ENCODE results near the gene ANKRD13A. TPM values are rescaled to one million over a fixed set of nuclear protein-coding genes. Genes with fewer than 3 reads are reported as not detected.

The ANKRD13A gene
- total RNA-seq, 1 donor from 2014 or later = 37.6 TPM

DNA sequence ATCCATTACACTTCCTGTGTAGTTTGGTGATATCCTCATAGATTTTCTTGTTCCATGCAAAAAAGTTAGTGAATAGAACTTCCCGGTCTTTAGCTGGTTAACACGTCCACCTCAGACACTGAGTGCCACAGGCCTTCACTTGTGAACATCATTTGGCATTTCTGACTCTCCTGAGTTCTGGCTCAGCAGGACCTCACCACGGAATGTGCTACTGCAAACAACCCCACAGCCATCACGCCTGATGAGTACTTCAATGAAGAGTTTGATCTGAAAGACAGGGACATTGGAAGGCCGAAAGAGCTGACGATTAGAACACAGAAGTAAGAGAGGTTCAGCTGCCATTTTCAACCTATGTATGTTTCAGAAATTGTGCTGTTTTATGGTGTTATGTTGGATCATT, 29.1 kb downstream of the ANKRD13A start:
- Mint-ChIP-seq H3K4me3 (ENCODE audit: unreplicated experiment) (no peak overlapping the region), H3K9me3 (ENCODE audit: low read depth) (no peaks in the 10 kb centered on the region), H3K4me1 (ENCODE audit: low read depth) (peaks cover 17% of the 10 kb centered on the region), H3K27ac (ENCODE audit: unreplicated experiment) (no peak overlapping the region), H3K27me3 (ENCODE audit: low read depth) (no peaks in the 10 kb centered on the region), H3K36me3 (ENCODE audit: low read depth) (peaks cover 10% of the 10 kb centered on the region)
- TF ChIP-seq, protein P1, sequence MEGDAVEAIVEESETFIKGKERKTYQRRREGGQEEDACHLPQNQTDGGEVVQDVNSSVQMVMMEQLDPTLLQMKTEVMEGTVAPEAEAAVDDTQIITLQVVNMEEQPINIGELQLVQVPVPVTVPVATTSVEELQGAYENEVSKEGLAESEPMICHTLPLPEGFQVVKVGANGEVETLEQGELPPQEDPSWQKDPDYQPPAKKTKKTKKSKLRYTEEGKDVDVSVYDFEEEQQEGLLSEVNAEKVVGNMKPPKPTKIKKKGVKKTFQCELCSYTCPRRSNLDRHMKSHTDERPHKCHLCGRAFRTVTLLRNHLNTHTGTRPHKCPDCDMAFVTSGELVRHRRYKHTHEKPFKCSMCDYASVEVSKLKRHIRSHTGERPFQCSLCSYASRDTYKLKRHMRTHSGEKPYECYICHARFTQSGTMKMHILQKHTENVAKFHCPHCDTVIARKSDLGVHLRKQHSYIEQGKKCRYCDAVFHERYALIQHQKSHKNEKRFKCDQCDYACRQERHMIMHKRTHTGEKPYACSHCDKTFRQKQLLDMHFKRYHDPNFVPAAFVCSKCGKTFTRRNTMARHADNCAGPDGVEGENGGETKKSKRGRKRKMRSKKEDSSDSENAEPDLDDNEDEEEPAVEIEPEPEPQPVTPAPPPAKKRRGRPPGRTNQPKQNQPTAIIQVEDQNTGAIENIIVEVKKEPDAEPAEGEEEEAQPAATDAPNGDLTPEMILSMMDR (IDR thresholded peaks at IDR 0.05) = no peak
- DNase-seq (ENCODE audit: low spot score) = no peak

DNA sequence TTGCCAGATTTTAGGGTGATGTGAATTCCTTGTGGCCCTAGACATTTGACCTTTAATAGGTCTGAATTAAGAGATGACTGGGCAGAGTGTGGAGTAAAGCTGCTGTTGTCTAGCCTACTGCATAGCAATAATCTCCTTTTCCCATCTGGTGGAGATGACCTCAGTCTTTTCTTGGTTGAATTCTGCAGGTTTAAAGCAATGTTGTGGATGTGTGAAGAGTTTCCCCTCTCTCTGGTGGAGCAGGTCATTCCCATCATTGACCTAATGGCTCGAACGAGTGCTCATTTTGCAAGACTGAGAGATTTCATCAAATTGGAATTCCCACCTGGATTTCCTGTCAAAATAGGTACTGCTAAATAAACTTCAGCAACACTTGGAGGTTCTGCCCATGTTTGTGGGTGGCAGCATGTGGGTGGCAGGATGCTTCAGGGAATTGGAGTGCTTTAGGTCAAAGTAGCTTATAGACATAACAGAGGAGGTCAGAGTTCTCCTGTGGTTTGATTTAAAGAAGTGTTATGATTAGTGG, 30.1 kb downstream of the ANKRD13A start:
- Mint-ChIP-seq H3K9me3 (ENCODE audit: low read depth) (no peaks in the 10 kb centered on the region), H3K27ac (ENCODE audit: unreplicated experiment) (no peak overlapping the region), H3K36me3 (ENCODE audit: low read depth) (peaks cover 14% of the 10 kb centered on the region), H3K4me3 (ENCODE audit: unreplicated experiment) (no peak overlapping the region), H3K27me3 (ENCODE audit: low read depth) (no peaks in the 10 kb centered on the region), H3K4me1 (ENCODE audit: low read depth) (peaks cover 7% of the 10 kb centered on the region)
- no peak for DNase-seq (ENCODE audit: low spot score)
- TF ChIP-seq, protein P1 (IDR thresholded peaks at IDR 0.05) = no peak

DNA sequence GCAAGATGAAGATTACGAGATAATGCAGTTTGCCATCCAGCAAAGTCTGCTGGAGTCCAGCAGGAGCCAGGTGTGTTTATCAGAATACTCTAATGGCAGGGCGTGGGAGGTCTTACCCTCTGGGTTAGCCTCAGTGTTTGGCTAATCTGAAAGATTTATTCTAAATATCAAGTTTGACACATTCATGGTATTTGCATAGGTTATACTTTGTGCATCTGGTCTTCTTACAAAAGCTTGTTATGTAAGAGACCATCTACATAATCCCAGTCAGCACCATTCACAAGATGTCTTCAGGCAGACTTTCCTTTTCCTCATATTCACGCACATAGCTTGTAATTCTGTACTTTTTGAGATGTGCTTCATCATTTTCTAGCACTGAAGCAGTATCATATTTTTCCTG, 34.7 kb downstream of the ANKRD13A start:
- Mint-ChIP-seq H3K9me3 (ENCODE audit: low read depth) (no peaks in the 10 kb centered on the region), H3K36me3 (ENCODE audit: low read depth) (peaks cover 26% of the 10 kb centered on the region), H3K4me3 (ENCODE audit: unreplicated experiment) (no peak overlapping the region), H3K27me3 (ENCODE audit: low read depth) (no peaks in the 10 kb centered on the region), H3K27ac (ENCODE audit: unreplicated experiment) (no peak overlapping the region), H3K4me1 (ENCODE audit: low read depth) (peaks cover 4% of the 10 kb centered on the region)
- TF ChIP-seq, protein P1 (IDR thresholded peaks at IDR 0.05) = no peak
- DNase-seq (ENCODE audit: low spot score) = no peak

DNA sequence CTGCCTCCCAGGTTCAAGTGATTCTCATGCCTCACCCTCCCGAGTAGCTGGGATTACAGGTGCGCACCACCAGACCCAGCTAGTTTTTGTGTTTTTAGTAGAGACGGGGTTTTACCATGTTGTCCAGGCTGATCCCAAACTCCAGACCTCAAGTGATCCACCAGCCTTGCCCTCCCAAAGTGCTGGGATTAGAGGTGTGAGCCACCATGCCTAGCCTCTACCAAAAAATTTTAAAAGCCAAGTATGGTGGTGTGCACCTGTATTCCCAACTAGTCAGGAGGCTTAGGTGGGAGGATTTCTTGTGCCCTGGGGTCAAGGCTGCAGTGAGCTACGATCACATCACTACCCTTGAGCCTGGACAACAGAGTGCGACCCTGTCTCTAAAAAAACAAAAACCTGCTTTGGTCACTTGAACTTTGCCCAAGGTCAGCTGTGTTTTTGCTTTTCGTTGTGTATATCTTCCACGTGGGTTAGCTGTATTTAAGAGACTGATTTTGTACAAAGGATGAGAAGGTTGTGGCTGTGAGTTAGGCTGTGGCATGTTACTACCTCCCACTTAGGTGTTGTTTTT, 36.4 kb downstream of the ANKRD13A start:
- DNase-seq (ENCODE audit: low spot score) = no peak
- Mint-ChIP-seq H3K4me3 (ENCODE audit: unreplicated experiment) (no peak overlapping the region), H3K9me3 (ENCODE audit: low read depth) (no peaks in the 10 kb centered on the region), H3K36me3 (ENCODE audit: low read depth) (peaks cover 22% of the 10 kb centered on the region), H3K4me1 (ENCODE audit: low read depth) (peaks cover 14% of the 10 kb centered on the region), H3K27ac (ENCODE audit: unreplicated experiment) (no peak overlapping the region), H3K27me3 (ENCODE audit: low read depth) (no peaks in the 10 kb centered on the region)
- TF ChIP-seq, protein P1 (IDR thresholded peaks at IDR 0.05) = no peak

DNA sequence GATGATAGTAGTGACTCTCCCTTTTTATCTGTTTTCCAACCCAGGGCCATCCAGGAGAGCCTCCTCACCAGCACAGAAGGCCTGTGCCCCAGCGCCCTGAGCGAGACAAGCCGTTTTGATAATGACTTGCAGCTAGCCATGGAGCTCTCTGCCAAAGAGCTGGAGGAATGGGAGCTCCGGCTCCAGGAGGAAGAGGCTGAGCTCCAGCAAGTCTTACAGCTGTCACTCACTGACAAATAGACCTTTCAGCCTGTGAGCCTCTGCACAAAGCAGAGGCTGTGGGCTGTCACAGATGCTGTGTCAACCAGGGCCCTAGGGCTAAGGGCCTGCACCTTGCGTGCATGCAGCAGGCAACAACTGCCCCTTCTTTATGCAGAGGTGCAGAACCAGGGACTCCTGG, 38.1 kb downstream of the ANKRD13A start:
- Mint-ChIP-seq H3K4me3 (ENCODE audit: unreplicated experiment) (no peak overlapping the region), H3K4me1 (ENCODE audit: low read depth) (peaks cover 14% of the 10 kb centered on the region), H3K27me3 (ENCODE audit: low read depth) (no peaks in the 10 kb centered on the region), H3K36me3 (ENCODE audit: low read depth) (peaks cover 22% of the 10 kb centered on the region), H3K27ac (ENCODE audit: unreplicated experiment) (no peak overlapping the region), H3K9me3 (ENCODE audit: low read depth) (no peaks in the 10 kb centered on the region)
- no peak for DNase-seq (ENCODE audit: low spot score)
- TF ChIP-seq, protein P1 (IDR thresholded peaks at IDR 0.05) = no peak
